GM21786 (cell line): ENCODE measurements around the gene EVI5L.
A peak's percentile ranks its signal among the peaks of the same experiment; 100 is the strongest.

ENCODE experiments used
- ATAC-seq: cut with Tn5 transposase; IDR thresholded peaks from one replicate; pipeline ENCODE4 v1.9.1; 2021; ENCODE audit not compliant: unreplicated experiment

EVI5L gene

DNA sequence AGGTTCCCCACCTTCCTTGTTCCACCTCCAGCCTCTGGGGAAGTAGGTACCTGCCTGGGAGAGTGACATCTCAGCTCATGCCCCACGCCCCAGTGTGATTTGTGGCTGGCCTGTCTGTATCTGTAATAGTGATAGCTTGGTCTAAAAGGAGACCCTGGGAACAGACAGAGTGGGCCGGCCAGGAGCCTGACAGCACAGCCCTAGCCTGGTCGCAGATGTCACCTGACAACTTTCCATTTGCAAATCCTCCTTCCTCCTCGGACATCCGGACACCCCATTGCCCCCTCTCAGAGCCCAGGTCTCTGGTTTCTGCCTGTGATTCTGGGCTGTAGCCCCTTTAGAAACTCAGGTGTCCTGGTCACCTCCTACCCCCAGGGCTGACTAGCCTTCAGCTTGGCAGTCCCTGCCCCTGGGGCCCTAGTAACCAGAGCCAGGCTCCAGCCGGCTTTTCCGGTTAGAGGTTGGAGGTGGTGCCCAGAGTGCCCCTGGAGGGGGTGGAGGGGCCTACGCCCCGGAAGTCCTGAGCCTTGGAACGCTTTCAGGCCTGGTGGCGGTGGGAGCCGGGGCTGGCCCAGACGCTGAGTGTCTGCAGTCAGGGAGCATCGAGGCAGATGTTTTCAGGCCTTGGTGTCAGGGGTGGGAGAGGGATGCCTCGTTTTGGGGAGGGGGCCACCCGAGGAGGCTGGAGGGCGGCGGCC lies 64.7 kb downstream of the EVI5L start:
- ATAC-seq, result no peak

- no peak for ATAC-seq
These were observed 65.5 kb downstream of the EVI5L start for GRCh38 chr19:7895565-7895964.

GRCh38 chr19:7897292-7897691 lies 67.3 kb downstream of the EVI5L start:
- ATAC-seq, result no peak

- no peak for ATAC-seq
These were observed 68.9 kb downstream of the EVI5L start for GRCh38 chr19:7898967-7899366.

DNA sequence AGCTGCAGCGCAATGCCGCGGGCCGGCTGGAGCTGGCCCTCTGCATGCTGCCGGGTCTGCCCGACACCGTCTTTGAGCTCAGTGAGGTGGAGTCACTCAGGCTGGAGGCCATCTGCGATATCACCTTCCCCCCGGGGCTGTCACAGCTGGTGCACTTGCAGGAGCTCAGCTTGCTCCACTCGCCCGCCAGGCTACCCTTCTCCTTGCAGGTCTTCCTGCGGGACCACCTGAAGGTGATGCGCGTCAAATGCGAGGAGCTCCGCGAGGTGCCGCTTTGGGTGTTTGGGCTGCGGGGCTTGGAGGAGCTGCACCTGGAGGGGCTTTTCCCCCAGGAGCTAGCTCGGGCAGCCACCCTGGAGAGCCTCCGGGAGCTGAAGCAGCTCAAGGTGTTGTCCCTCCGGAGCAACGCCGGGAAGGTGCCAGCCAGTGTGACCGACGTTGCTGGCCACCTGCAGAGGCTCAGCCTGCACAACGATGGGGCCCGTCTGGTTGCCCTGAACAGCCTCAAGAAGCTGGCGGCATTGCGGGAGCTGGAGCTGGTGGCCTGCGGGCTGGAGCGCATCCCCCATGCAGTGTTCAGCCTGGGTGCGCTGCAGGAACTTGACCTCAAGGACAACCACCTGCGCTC lies 69.8 kb downstream of the EVI5L start:
- ATAC-seq, result no peak

GRCh38 chr19:7900401-7900870 lies 70.4 kb downstream of the EVI5L start:
- ATAC-seq, result no peak

DNA sequence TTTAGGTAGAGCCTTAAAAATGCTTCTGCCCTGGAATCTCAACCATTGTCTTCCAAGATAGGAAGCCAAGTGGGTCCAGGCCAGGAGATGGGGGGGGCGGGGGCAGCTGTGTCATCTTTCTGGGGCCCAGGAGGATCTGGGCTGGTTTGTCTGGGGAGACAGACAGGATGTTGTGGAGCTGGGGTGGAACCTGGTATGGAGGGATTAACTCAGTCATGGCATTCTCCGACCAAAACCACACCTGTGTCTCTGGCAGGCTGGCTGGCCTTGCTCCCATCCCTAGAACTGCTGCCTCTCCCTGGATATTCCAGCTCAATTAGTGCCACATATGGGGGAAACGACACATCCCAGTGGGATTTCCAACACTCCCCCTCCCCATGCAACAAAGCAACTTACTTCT lies 70.9 kb downstream of the EVI5L start:
- ATAC-seq, result no peak

- ATAC-seq, result no peak
These were observed 71.3 kb downstream of the EVI5L start for GRCh38 chr19:7901337-7901736.

DNA sequence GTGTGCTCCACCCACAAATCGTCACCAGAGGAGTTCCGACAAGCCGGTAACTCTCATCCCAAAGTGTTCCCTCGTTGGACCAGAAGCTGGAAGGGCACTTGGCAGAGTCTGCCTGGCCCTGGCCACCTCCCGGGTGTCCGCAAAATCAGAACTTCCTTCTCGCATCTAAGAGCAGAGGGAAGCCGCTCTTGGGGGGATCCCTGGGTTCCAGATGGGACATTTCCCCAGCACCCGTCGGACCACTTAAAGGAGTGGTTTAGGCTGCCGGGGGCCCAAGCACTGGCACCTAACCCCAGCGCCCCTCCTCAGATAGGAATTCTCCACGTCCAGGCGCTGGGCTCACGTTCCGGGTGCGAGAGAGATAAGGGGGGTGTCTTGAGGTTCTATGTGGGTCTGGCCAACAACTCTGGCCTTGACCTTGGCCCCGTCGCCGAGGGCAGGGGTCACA lies 72.8 kb downstream of the EVI5L start:
- no peak for ATAC-seq

GRCh38 chr19:7903244-7904073 lies 73.4 kb downstream of the EVI5L start, which contains the start of gene MAP2K7:
Gene MAP2K7, plus strand, starts transcription at chr19:7903877. Its CDS starts 68 bp downstream, at chr19:7903945.
- ATAC-seq, result peak; percentile 96

- ATAC-seq, result no peak
These were observed 74.3 kb downstream of the EVI5L start for GRCh38 chr19:7904074-7905020.

GRCh38 chr19:7905268-7905667 lies 75.2 kb downstream of the EVI5L start:
- no peak for ATAC-seq

GRCh38 chr19:7905859-7906258 lies 75.8 kb downstream of the EVI5L start:
- ATAC-seq, result no peak

DNA sequence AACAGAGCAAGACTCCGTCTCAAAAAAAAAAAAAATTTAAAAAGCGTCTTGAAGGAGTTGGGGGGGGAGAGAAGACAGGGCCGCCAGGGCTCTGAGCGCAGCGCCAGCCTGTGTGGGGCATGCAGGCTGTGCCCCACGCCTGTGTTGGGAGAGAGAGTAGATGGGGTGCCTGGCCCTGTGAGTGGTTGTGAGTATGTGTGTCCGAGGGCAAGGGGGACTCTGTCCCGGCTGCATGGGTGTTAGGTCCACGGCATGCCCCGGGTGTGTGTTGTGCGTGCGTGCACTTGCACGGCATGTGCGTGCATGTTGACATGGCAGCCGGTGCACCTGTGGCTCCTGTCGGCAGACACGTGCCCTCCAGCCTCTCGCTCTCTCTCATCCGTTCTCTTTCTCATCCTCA lies 77.1 kb downstream of the EVI5L start:
- ATAC-seq, result no peak

- no peak for ATAC-seq
These were observed 77.5 kb downstream of the EVI5L start for GRCh38 chr19:7907544-7907943.

DNA sequence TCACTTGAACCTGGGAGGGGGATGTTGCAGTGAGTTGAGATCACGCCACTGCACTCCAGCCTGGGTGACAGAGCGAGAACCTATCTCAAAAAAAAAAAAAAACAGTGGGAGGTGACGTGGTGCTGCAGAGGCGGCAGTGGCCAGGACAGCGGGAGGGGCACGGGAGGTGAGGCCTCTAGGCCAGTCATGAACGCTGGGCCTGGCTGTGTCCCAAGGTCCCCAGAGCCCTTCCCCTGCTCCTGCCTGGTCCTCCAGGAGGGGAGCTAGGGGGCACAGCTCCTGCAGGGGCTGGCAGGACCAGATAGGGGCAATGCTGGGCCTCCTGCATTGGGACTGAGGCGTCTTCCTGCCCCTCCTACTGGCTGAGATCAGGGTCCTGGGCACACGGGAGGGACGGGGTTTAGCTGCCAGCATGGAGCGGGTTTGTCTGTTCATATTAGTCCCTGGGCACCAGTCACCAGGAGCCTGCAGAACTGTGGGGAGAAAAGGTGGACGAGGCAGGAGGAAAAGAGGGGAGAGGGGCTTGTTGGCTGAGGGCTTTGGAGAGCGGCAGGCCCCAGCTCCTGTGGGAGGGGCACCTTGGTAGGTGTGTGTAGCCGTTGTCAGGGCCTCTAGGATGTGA lies 78.2 kb downstream of the EVI5L start:
- ATAC-seq, result no peak

- no peak for ATAC-seq
These were observed 78.9 kb downstream of the EVI5L start for GRCh38 chr19:7908742-7909461.

DNA sequence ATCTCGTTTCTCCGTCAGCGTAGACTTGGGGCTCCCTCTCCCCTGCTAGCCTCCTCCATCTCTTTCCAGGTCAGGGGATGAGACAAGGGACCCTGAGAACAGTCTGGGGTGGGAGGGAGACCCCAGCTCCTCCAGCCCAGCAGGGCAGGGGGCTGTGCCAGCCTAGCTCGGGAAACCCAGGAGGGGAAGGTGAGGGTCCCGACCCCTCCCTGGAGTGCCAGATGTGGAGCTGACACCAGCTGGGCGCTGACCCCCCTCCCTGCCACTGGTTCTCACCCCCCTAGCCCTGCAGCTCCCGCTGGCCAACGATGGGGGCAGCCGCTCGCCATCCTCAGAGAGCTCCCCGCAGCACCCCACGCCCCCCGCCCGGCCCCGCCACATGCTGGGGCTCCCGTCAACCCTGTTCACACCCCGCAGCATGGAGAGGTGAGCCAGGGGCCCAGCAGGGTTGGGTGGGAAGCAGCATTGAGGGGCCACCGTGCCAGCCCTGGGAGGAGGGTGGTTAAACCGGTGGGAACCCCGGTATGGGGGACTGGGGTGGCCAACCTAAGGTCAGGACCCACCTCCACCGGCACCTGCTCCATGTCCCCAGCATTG lies 79.6 kb downstream of the EVI5L start:
- ATAC-seq, result no peak
